Tongue (tissue), 3 donors: Measurements from ENCODE around the gene BIRC3. TPM values are rescaled to one million over a fixed set of nuclear protein-coding genes. Genes with fewer than 3 reads are reported as not detected.

Experiments
- DNase-seq: peaks from one replicate; pipeline ENCODE4 v3.0.0-alpha.2; 2015
- small RNA-seq: library from RNA; depleted of rRNA; stranded (forward); fragments of <200 nt; gene quantifications from one replicate; pipeline ENCODE3, GENCODE V24; 2014; ENCODE audit warnings: low replicate concordance
- total RNA-seq: library from RNA; depleted of rRNA; stranded (reverse); fragments of >200 nt; gene quantifications from one replicate; pipeline ENCODE4 v1.2.3, GENCODE V29; 2014

Gene BIRC3
- total RNA-seq, 1 donor from 2014 or later: 4.9 TPM

GRCh38 chr11:102377891-102378290 is 60.6 kb downstream of the BIRC3 start:
- no peak for DNase-seq

DNA sequence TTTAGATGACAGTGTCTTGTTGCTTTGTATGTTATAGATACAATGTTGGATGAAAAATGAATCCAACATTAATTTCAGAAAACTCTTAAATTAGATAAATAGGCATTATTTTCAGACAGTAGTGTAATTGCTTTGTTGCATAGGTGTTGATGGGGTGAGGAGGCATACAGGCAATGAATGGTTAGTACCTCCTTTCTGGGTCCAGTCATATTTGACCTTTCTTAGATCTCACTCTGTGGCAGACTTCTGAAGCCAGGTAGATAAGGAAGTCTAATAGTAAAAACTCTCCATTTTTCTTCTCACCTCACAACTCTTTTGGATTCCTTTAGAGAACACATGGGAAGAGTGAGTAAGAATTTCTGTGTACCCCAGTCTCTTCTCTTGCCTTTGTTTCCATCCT is 61.5 kb downstream of the BIRC3 start:
- DNase-seq: no peak

GRCh38 chr11:102382384-102382783 is 65.1 kb downstream of the BIRC3 start:
- no peak for DNase-seq

DNA sequence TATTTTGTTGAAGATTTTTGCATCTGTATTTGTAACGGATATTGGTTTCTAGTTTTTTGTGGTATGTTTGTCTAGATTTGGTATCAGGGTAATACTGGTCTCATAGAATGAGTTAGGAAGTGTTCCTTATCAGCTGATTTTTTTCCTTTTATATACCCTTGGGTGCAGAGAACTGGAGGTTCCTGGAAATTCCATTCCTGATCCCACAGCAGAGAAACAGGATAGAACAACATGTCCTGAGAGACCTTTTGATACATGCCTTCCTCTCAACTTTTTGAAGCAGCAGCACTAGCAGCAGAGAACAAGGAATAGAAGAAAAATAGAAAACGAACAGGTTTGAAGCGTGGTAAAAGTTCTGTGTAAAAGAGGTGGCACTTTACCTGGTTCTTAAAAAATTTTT is 66.6 kb downstream of the BIRC3 start:
- DNase-seq: no peak

DNA sequence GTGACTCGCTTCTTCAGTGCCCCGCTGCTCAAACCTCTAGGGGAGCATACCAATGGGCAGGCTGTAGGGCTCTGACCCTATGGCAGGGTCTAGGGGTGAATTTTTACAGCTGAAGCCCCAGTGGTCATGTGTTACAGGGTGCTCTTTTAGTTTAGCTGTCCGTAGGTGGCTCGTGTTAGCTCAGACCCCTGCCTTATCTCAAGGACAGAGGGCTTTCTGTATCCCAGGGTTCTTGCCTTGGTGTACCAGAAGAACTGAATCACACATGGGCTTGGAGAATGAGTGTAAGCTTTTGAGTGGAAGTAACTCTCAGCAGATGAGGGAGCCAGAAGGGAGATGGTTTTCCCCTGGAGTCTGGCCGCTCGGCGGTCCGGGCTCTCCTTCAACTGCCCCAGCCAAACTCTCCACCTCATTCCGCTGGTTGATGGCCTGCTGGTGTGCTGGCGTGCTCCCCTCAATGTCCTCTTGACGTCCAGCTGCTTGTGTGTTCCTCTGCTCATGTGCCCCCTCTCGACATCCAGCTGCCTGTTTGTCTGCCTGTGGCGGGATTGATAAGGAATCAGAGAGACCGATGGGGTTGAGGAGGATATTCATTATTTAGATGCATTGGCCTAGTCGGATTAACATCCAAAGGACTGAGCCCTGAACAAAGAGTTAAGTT is 67.3 kb downstream of the BIRC3 start:
- DNase-seq: no peak

GRCh38 chr11:102385085-102386007 is 68.1 kb downstream of the BIRC3 start:
- DNase-seq: no peak

DNA sequence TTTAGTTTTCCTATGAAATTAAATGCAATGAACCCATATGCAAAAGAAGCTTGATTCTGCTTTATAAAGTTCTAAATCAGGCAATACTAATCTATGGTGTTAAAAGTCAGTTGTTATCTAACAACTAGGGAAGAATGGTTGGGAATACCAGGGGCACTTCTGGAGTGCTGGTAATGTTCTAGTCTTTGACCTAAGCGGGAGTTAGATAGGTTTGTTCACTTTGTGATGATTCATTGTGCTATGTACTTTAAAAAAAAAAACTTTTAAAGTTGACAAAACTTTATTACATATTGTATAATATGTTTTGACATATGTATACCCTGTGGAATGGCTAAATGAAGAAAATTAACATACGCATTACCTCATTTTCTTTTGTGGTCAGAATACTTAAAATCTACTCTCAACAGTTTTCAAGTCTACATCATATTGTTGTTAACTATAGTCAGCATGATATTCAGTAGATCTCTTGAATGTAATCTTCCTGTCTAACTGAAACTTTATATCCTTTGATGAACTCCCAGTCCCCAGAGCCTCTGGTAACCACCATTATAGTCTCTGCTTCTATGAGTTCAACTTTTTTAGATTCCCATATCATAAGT is 69.0 kb downstream of the BIRC3 start:
- DNase-seq: no peak

DNA sequence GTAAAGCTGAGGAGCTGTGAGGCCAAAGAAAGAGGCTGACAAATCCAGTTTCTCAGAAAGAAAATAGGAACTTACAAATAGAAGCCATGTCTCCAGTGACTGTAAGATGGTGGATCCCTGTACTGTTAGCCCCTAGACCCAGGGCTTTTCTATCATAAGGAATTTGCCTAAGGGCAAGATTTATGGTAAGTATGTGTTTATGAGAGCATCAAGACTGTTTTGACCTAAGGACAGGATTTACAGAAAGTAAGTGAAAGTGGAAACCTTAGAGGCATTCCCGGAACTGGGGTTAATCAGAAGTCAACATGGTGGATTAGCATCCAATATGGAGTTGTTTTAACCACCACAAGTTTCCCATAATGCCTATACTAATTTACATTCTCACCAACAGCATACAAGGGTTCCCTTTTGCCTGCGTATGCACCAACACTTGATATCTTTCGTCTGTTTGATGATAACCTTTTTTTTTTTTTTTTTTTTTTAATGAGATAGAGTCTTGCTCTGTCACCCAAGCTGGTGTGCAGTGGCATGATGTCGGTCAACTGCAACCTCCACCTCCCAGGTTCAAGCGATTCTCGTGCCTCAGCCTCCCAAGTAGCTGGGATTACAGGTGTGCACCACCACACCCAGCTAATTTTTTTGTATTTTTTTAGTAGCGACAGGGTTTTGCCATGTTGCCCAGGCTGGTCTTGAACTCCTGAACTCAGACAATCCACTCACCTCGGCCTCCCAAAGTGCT is 69.9 kb downstream of the BIRC3 start:
- DNase-seq: no peak

Small RNA genes within 50 kb of the gene (small RNA-seq; reads per million reads assigned to genes)
- gene AP000942.3 (not detected), gene AP000942.4 (not detected), gene RNU6-952P (not detected)

Other genes starting within 250 kb of the BIRC3 start
- 113 TPM for gene YAP1, start 207.0 kb upstream of the BIRC3 start, total RNA-seq
- 71.7 TPM for gene BIRC2, start 29.7 kb downstream of the BIRC3 start, total RNA-seq
- 156 TPM for gene TMEM123, start 135.3 kb downstream of the BIRC3 start, total RNA-seq
- gene MMP7, start 213.3 kb downstream of the BIRC3 start, total RNA-seq: 9.5 TPM